ENCODE data around the gene CHST4. TPM values are rescaled to one million over a fixed set of nuclear protein-coding genes. Genes with fewer than 3 reads are reported as not detected.

CHST4 gene
- total and polyA plus RNA-seq, 2 of the 4 experiments (the other 2 are of a cell fraction): not detected

DNA sequence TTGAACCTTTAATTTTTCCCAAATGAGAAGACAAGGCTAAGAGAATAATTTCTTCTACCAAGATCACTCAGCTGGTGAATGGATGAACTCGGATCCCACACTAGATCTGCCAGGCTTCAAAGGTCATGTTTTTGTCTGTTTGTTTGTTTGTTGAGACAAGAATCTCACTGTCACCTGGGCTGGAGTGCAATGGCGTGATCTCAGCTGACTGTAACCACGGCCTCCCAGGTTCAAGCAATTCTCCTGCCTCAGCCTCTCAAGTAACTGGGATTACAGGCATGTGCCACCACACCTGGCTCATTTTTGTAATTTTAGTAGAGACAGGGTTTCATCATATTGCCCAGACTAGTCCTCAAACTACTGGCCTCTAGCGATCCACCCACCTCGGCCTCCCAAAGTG lies 43.7 kb upstream of the CHST4 start:
- no peak for ATAC-seq (ENCODE audit: low read depth)
- BruUV-seq (replicated peaks): no TSS peak

More for the DNA sequence above, 43.7 kb upstream of the CHST4 start:
- Histone ChIP-seq H2BK20ac (ENCODE audit: low read depth, low read length) (no peak overlapping the region), H3K9me3 (ENCODE audit: control insufficient read depth, insufficient read depth, low read length) (no peaks in the 10 kb centered on the region; the same call in 1 of the 2 replicates), H3K56ac (ENCODE audit: extremely low read depth, insufficient read depth, low read length) (no peak overlapping the region), H3K9ac (ENCODE audit: low read depth, low read length) (no peak overlapping the region), H3K27ac (ENCODE audit: insufficient read depth, low read length) (no peak overlapping the region), H4K91ac (ENCODE audit: insufficient read depth, low read depth, low read length) (no peak overlapping the region), H2AK5ac (ENCODE audit: low read depth, low read length) (no peak overlapping the region), H3K18ac (ENCODE audit: low read depth, low read length) (no peak overlapping the region), H2BK120ac (ENCODE audit: low read depth, low read length) (no peak overlapping the region), H3K4me1 (ENCODE audit: control insufficient read depth, insufficient read depth, low read length) (no peaks in the 10 kb centered on the region), H2AK9ac (replicated peaks; ENCODE audit: low read depth, low read length, poor library complexity) (no peak overlapping the region), H3K27me3 (ENCODE audit: control insufficient read depth, insufficient read depth, low read length) (no peaks in the 10 kb centered on the region), H4K8ac (ENCODE audit: low read depth in 2 of 2, low read length in 2 of 2) (no peak overlapping the region), H3K4ac (ENCODE audit: low read depth, low read length) (no peak overlapping the region), H3K36me3 (ENCODE audit: control insufficient read depth, insufficient read depth, low read length) (peaks cover 6% of the 10 kb centered on the region), H4K5ac (ENCODE audit: low read depth, low read length) (no peak overlapping the region), H2BK5ac (ENCODE audit: low read depth, low read length, poor library complexity, severe bottlenecking) (no peak overlapping the region), H3K4me2 (ENCODE audit: low read depth, low read length) (no peak overlapping the region), H3K9me1 (ENCODE audit: insufficient read depth, low read length) (0 out of 2 replicates have a peak, but pooled peaks cover 2% of the 10 kb centered on the region), H4K20me1 (ENCODE audit: insufficient read depth, low read length) (no peaks in the 10 kb centered on the region), H3K4me3 (ENCODE audit: insufficient read depth, low read depth, low read length) (no peak overlapping the region), H3K14ac (replicated peaks; ENCODE audit: low read depth, low read length) (no peak overlapping the region), H2BK15ac (ENCODE audit: low read depth, low read length) (no peak overlapping the region), H3K79me1 (ENCODE audit: low read depth in 1 of 2, low read length in 2 of 2) (peaks cover 6 to 7% of the 10 kb centered on the region in 2 experiments; a peak in 3 of 4 replicates), H2AFZ (replicated peaks; ENCODE audit: low read length, poor library complexity) (no peak overlapping the region), H3K23ac (ENCODE audit: low read depth, low read length) (no peak overlapping the region)
- POLR2A ChIA-PET (ENCODE audit: unreplicated experiment): no interaction called here
- dilution Hi-C loops (cut with HindIII; ENCODE audit: low sequenced_read_pairs, unreplicated experiment) (no loop called here), in situ Hi-C loops (cut with MboI; ENCODE audit: low sequenced_read_pairs) (loop anchor here (25.0 kb wide), 1 partner anchor 695 kb away; no protein-coding TSS in a partner anchor), intact Hi-C loops (cut with micrococcal nuclease) (no loop called here)
- CTCF ChIA-PET: no interaction called here
- no peak for DNase-seq
- WGBS, 2 experiments (ENCODE audit: extremely low coverage in 2 of 2, insufficient read length in 1 of 2): no CpG with 5 or more reads among the region's 5 CpGs
- no peak for TF ChIP-seq SMC3 (IDR thresholded peaks at IDR 0.05; ENCODE audit: low read depth, low read length)
- no peak for TF ChIP-seq RFX5 (IDR thresholded peaks at IDR 0.05; ENCODE audit: low read depth, low read length)
- TF ChIP-seq, protein P1, sequence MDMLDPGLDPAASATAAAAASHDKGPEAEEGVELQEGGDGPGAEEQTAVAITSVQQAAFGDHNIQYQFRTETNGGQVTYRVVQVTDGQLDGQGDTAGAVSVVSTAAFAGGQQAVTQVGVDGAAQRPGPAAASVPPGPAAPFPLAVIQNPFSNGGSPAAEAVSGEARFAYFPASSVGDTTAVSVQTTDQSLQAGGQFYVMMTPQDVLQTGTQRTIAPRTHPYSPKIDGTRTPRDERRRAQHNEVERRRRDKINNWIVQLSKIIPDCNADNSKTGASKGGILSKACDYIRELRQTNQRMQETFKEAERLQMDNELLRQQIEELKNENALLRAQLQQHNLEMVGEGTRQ (IDR thresholded peaks at IDR 0.05; ENCODE audit: low read depth, low read length): no peak
- TF ChIP-seq CHD1 (IDR thresholded peaks at IDR 0.05; ENCODE audit: low read depth, low read length): no peak
- TF ChIP-seq, protein P2, sequence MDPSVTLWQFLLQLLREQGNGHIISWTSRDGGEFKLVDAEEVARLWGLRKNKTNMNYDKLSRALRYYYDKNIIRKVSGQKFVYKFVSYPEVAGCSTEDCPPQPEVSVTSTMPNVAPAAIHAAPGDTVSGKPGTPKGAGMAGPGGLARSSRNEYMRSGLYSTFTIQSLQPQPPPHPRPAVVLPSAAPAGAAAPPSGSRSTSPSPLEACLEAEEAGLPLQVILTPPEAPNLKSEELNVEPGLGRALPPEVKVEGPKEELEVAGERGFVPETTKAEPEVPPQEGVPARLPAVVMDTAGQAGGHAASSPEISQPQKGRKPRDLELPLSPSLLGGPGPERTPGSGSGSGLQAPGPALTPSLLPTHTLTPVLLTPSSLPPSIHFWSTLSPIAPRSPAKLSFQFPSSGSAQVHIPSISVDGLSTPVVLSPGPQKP (IDR thresholded peaks at IDR 0.05; ENCODE audit: borderline replicate concordance, low read depth, low read length): no peak
- no peak for TF ChIP-seq BHLHE40 (IDR thresholded peaks at IDR 0.05; ENCODE audit: low read depth, low read length)
- TF ChIP-seq CEBPB (IDR thresholded peaks at IDR 0.05; ENCODE audit: low read depth, low read length): no peak
- TF ChIP-seq RAD21 (IDR thresholded peaks at IDR 0.05; ENCODE audit: low read length): no peak
- no peak for TF ChIP-seq MAFK (IDR thresholded peaks at IDR 0.05; ENCODE audit: low read depth, low read length)
- TF ChIP-seq POLR2A (IDR thresholded peaks at IDR 0.05; ENCODE audit: low read depth, low read length): no peak
- no peak for TF ChIP-seq MAZ (IDR thresholded peaks at IDR 0.05; ENCODE audit: borderline replicate concordance, low read depth, low read length)
- no peak for TF ChIP-seq MXI1 (IDR thresholded peaks at IDR 0.05; ENCODE audit: borderline replicate concordance, low read depth, low read length)
- no peak for TF ChIP-seq NFE2L2 (IDR thresholded peaks at IDR 0.05; ENCODE audit: low read depth, low read length)
- no peak for TF ChIP-seq RCOR1 (IDR thresholded peaks at IDR 0.05; ENCODE audit: insufficient replicate concordance, low read length)
- TF ChIP-seq, protein P3, sequence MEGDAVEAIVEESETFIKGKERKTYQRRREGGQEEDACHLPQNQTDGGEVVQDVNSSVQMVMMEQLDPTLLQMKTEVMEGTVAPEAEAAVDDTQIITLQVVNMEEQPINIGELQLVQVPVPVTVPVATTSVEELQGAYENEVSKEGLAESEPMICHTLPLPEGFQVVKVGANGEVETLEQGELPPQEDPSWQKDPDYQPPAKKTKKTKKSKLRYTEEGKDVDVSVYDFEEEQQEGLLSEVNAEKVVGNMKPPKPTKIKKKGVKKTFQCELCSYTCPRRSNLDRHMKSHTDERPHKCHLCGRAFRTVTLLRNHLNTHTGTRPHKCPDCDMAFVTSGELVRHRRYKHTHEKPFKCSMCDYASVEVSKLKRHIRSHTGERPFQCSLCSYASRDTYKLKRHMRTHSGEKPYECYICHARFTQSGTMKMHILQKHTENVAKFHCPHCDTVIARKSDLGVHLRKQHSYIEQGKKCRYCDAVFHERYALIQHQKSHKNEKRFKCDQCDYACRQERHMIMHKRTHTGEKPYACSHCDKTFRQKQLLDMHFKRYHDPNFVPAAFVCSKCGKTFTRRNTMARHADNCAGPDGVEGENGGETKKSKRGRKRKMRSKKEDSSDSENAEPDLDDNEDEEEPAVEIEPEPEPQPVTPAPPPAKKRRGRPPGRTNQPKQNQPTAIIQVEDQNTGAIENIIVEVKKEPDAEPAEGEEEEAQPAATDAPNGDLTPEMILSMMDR (conservative IDR thresholded peaks at IDR 0.05; ENCODE audit: low read depth, low read length): no peak
- TF ChIP-seq FOS (IDR thresholded peaks at IDR 0.05; ENCODE audit: low read depth, low read length): no peak

Data from IMR-90 (cell line).